Loucy (cell line): ENCODE data around the gene SLC6A1.
"Not testable (repeated sequence)": the region's sequence is repeated elsewhere in the genome, so short reads cannot be mapped to it uniquely, and the experiment has no call there.

Experiments used
- H2AFZ ChIP-seq: fragments of 200-600 bp; sonication (generic); 2 replicates; pipeline ENCODE4 v1.6.0; 2016; ENCODE audit warnings: antibody characterized with exemption, mild to moderate bottlenecking, low read length, moderate library complexity
- H3F3A ChIP-seq: fragments of 200-600 bp; 2 replicates; pipeline ENCODE4 v1.6.0; 2016; ENCODE audit warnings: antibody characterized with exemption, low read depth, mild to moderate bottlenecking
- H3K27me3 ChIP-seq: fragments of 200-600 bp; sonication (generic); 2 replicates; pipeline ENCODE4 v1.6.1; 2014; ENCODE audit warnings: low read length, mild to moderate bottlenecking; ENCODE audit not compliant: insufficient read depth, poor library complexity, severe bottlenecking
- H3K36me3 ChIP-seq: fragments of 200-600 bp; sonication (generic); 2 replicates; pipeline ENCODE4 v1.6.1; 2016; ENCODE audit warnings: low read length; ENCODE audit not compliant: insufficient read depth
- H3K4me1 ChIP-seq: fragments of 200-600 bp; sonication (generic); 2 replicates; pipeline ENCODE4 v1.5.1; 2014; ENCODE audit warnings: low read length, mild to moderate bottlenecking; ENCODE audit not compliant: insufficient read depth, poor library complexity, severe bottlenecking
- H3K4me2 ChIP-seq: fragments of 200-600 bp; sonication (generic); 2 replicates; pipeline ENCODE4 v1.6.0; 2014; ENCODE audit warnings: antibody characterized with exemption, low read length, low read depth, mild to moderate bottlenecking; ENCODE audit not compliant: poor library complexity, severe bottlenecking
- H3K4me3 ChIP-seq: fragments of 200-600 bp; sonication (generic); 2 replicates; pipeline ENCODE4 v1.5.1; 2014; ENCODE audit warnings: low read length, mild to moderate bottlenecking, mixed read lengths; ENCODE audit not compliant: poor library complexity, severe bottlenecking
- H3K79me2 ChIP-seq: fragments of 200-600 bp; sonication (generic); 2 replicates; pipeline ENCODE4 v1.6.1; 2014; ENCODE audit warnings: low read length; ENCODE audit not compliant: insufficient read depth
- H3K9ac ChIP-seq: fragments of 200-600 bp; sonication (generic); 2 replicates; pipeline ENCODE4 v1.6.0; 2014; ENCODE audit warnings: mild to moderate bottlenecking, low read depth, low read length, moderate library complexity; ENCODE audit not compliant: poor library complexity, severe bottlenecking
- H3K9me2 ChIP-seq: fragments of 200-600 bp; sonication (generic); replicated peaks from 2 replicates; pipeline ENCODE4 v1.6.1; 2016; ENCODE audit warnings: low read depth, low read length, mixed read lengths
- H3K9me3 ChIP-seq: fragments of 200-600 bp; sonication (generic); 2 replicates; pipeline ENCODE4 v1.6.1; 2014; ENCODE audit warnings: mild to moderate bottlenecking, antibody characterized with exemption, low read length, low read depth; ENCODE audit not compliant: insufficient read depth
- H4K20me1 ChIP-seq: fragments of 200-600 bp; sonication (generic); 2 replicates; pipeline ENCODE4 v1.6.0; 2014; ENCODE audit warnings: antibody characterized with exemption, low read length, mild to moderate bottlenecking; ENCODE audit not compliant: insufficient read depth, poor library complexity, severe bottlenecking
- EZH2phosphoT487 ChIP-seq: fragments of 200-600 bp; IDR thresholded peaks from 2 replicates; pipeline ENCODE4 v1.6.1; 2018; ENCODE audit warnings: antibody characterized with exemption, mild to moderate bottlenecking, moderate library complexity, borderline replicate concordance
- TF ChIP-seq, protein P1 (sequence below): fragments of 200-600 bp; sonication (generic); conservative IDR thresholded peaks from 2 replicates; pipeline ENCODE4 v1.5.1; 2014; ENCODE audit warnings: mild to moderate bottlenecking, antibody characterized with exemption, low read length

The SLC6A1 gene

DNA sequence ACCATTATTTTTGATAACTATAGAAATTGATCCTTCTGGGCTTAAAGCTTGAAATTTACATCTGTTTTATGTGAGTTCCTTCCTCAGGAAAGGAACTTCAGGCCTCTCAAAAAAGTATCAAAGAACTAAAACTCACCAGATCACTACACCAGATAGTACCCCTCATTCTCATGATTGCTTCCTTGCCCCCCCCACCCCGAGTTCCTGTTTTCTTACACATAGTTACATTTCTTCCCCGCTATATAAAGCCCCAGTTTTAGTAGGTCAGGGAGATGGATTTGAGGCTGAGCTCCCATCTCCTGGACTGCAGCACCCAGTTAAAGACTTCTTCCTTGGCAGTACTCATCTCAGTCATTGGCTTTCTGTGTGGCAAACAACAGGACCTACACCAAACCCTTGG lies 81.5 kb downstream of the SLC6A1 start:
- H3F3A ChIP-seq, result no peaks in the 10 kb centered on the region
- no peak for TF ChIP-seq EZH2phosphoT487
- TF ChIP-seq, protein P1, sequence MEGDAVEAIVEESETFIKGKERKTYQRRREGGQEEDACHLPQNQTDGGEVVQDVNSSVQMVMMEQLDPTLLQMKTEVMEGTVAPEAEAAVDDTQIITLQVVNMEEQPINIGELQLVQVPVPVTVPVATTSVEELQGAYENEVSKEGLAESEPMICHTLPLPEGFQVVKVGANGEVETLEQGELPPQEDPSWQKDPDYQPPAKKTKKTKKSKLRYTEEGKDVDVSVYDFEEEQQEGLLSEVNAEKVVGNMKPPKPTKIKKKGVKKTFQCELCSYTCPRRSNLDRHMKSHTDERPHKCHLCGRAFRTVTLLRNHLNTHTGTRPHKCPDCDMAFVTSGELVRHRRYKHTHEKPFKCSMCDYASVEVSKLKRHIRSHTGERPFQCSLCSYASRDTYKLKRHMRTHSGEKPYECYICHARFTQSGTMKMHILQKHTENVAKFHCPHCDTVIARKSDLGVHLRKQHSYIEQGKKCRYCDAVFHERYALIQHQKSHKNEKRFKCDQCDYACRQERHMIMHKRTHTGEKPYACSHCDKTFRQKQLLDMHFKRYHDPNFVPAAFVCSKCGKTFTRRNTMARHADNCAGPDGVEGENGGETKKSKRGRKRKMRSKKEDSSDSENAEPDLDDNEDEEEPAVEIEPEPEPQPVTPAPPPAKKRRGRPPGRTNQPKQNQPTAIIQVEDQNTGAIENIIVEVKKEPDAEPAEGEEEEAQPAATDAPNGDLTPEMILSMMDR, result no peak
- no peaks in the 10 kb centered on the region for H3K4me1 ChIP-seq
- no peaks in the 10 kb centered on the region for H3K9me2 ChIP-seq
- no peak overlapping the region for H3K9ac ChIP-seq
- H3K79me2 ChIP-seq, result no peaks in the 10 kb centered on the region
- H3K27me3 ChIP-seq, result no peaks in the 10 kb centered on the region
- H3K36me3 ChIP-seq, result no peaks in the 10 kb centered on the region
- H3K9me3 ChIP-seq, result 0 out of 2 replicates have a peak, but pooled peaks cover 2% of the 10 kb centered on the region
- no peak overlapping the region for H3K4me3 ChIP-seq
- no peak overlapping the region for H2AFZ ChIP-seq
- H4K20me1 ChIP-seq, result no peaks in the 10 kb centered on the region
- H3K4me2 ChIP-seq, result no peak overlapping the region

DNA sequence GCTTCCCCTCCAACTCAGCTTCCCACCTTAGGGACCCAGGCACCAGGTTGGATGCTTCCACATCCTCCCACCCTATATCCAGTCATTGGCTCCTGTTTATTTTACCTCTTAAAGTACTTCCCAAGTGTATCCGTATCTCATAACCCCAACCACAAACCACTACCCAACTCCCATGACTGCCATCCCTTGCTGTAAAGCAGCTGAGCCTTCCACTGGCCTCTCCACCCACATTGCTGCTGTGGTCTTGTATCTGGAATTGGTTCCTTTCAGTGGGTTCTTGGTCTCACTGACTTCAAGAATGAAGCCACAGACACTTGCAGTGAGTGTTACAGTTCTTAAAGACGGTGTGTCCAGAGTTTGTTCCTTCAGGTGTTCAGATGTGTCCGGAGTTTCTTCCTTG lies 81.9 kb downstream of the SLC6A1 start:
- Histone ChIP-seq H3K4me2 (no peak overlapping the region), H2AFZ (no peak overlapping the region), H3K27me3 (no peaks in the 10 kb centered on the region), H3K9me2 (no peaks in the 10 kb centered on the region), H3K4me3 (no peak overlapping the region), H3K79me2 (no peaks in the 10 kb centered on the region), H3K4me1 (no peaks in the 10 kb centered on the region), H3K9me3 (0 out of 2 replicates have a peak, but pooled peaks cover 2% of the 10 kb centered on the region), H4K20me1 (no peaks in the 10 kb centered on the region), H3F3A (no peaks in the 10 kb centered on the region), H3K36me3 (no peaks in the 10 kb centered on the region), H3K9ac (no peak overlapping the region)
- no peak for TF ChIP-seq EZH2phosphoT487
- TF ChIP-seq, protein P1, result no peak

DNA sequence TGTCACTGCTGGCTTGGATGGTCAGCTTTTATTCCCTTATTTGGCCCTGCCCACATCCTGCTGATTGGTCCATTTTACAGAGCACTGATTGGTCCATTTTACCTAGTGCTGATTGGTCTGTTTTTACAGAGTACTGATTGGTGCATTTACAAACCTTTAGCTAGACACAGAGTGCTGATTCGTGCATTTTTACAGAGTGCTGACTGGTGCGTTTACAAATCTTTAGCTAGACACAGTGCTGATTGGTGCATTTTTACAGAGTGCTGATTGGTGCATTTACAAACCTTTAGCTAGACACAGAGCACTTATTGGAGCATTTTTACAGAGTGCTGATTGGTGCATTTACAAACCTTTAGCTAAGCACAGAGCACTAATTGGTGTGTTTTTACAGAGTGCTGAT lies 82.6 kb downstream of the SLC6A1 start:
- not testable (repeated sequence) for H3F3A ChIP-seq, H4K20me1 ChIP-seq, H3K36me3 ChIP-seq, H3K9ac ChIP-seq, H2AFZ ChIP-seq, H3K9me3 ChIP-seq, H3K27me3 ChIP-seq, H3K4me2 ChIP-seq, H3K4me1 ChIP-seq, H3K4me3 ChIP-seq, H3K79me2 ChIP-seq, H3K9me2 ChIP-seq

DNA sequence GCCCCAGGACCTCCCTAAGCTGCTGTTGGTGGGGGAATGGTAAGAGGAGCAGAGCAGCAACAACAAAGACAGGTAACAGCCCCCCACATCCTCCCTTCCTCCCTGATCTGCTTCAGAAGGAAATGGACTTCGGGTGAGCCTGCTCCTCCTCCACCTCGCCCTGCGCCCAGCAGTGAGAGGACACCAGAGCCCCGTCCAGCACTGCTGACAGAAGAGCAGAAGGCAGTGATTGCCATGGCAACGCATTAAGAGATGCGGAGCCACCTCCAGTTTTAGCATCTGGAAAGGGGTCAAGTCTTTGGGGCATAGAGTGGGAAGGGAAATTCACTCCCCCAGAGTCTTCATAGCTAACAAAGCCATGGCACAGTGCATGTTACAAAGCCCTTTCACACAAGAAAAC lies 84.2 kb downstream of the SLC6A1 start:
- Histone ChIP-seq H3K9me2 (no peaks in the 10 kb centered on the region), H3F3A (no peaks in the 10 kb centered on the region), H4K20me1 (no peaks in the 10 kb centered on the region), H3K36me3 (no peaks in the 10 kb centered on the region), H3K27me3 (no peaks in the 10 kb centered on the region), H3K79me2 (no peaks in the 10 kb centered on the region), H3K4me3 (no peak overlapping the region), H3K4me2 (no peak overlapping the region), H3K9ac (no peak overlapping the region), H3K9me3 (0 out of 2 replicates have a peak, but pooled peaks cover 2% of the 10 kb centered on the region), H3K4me1 (no peaks in the 10 kb centered on the region), H2AFZ (no peak overlapping the region)
- TF ChIP-seq EZH2phosphoT487, result no peak
- TF ChIP-seq, protein P1, result no peak
